HuH-7 (cell line): ENCODE measurements around the gene GLT8D1.

Source experiments
- DNase-seq: peaks from one replicate; pipeline ENCODE4 v3.0.0; 2011; ENCODE audit warnings: low spot score

Gene GLT8D1

DNA sequence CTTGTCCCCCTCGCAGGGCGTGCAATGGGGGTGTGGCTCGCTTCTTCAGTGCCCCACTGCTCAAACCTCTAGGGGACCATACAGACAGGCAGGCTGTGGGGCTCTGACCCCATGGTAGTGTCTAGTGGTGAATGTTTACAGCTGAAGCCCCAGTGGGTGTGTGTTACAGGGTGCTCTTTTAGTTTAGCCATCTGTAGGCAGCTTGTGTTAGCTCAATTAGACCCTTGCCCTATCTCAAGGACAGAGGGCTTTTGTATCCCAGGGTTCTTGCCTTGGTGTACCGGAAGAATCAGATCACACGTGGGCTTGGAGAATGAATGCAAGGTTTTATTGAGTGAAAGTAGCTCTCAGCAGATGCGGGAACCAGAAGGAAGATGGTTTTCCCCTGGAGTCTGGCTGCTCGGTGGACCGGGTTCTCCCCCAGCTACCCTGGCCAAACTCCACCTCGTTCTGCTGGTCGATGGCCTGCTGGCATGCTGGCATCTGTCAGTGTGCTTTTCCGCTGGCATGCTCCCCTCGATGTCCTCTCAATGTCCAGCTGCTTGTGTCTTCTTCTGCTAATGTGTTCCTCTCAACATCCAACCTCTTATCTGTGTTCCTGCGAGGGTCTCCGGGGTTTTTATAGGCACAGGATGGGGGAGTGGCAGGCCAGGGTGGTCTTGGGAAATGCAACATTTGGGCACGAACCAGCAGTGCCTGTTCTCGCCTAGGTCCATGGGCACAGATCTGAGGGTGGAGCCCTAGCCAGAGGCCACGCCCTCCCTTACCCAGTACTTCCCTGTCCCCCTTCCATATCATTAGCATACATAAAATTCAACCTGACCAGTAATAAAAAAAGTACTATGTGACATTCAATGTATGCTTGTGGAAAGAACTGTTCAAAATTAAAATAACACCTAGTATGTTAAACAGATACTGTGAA, 7.0 kb upstream of the GLT8D1 start:
- no peak for DNase-seq

DNA sequence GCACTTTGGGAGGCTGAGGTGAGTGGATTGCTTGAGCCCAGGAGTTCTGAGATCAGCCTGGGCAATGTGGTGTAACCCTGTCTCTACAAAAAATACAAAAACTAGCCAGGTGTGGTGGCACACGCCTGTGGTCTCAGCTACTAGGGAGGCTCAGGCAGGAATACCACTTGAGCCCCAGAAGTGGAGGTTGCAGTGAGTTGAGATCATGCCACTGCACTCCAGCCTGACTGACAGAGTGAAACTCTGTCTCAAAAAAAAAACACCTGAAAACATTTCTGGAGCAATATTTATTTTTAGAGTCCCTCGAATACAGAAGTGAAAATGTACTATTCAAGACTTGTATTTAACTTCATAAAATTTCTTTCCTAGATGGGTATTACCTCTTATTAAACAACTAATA, 4.9 kb upstream of the GLT8D1 start:
- no peak for DNase-seq

DNA sequence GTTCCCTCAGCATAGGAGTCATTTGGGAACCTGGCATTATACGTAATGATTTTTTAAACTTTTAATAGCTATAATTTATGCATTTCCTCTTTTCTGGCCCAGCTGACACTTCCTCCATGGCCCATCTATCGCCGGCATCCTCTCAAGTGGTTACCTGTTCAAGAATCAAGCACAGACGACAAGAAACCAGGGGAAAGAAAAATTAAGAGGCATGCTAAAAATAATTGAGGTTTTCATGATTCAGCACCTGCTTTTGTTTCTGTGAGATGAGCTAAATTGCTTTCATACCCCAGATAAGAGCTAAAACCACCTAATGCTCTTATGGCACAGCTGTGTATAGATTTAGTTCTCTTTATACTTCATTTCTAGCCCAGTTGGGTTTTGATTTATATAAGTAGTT, 2.0 kb upstream of the GLT8D1 start:
- no peak for DNase-seq

- DNase-seq: no peak
Measured at GRCh38 chr3:52705438-52705687, 228 bp downstream of the GLT8D1 start.

GRCh38 chr3:52704611-52705437, 767 bp downstream of the GLT8D1 start:
- peak; percentile 18 for DNase-seq

- no peak for DNase-seq
Measured at GRCh38 chr3:52703341-52703740, 2.2 kb downstream of the GLT8D1 start.

- no peak for DNase-seq
Measured at GRCh38 chr3:52697632-52697965, 8.0 kb downstream of the GLT8D1 start.

DNA sequence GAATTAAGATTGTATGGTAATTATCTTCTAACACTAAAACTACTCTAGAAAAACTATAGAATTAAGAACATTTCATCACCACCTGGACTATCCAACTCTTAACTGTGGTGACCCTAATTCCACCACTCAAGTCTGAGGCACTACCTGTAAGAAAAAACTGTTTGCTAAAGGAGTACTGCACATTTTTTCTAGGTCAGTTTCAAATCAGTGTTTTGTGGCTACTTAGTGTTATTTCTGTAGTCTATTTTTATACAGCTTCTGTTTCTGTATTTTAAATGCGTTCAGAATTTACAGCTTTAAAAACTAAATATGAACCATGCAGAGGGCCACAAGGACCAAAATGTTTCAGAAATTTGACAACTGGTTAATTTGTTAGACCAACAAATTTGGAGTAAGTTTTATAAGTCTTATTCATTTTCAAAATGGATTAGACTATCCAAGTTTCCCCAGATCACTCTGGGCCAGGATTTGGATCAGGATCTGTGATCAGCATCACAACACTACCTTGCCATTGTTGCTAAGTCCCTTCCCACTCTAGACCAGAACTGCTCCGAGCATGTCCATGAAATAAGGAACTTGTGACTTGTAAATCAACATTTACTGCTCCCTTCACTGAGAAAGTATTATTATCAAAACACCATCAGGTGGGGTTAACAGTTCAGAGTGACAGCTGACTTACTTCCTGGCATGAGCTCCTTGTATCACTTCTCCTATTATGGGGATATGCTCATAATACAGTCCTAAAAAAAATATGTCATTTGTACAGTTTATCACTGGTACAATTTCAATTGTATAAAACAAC, 8.6 kb downstream of the GLT8D1 start:
- no peak for DNase-seq

- DNase-seq: no peak
Measured at GRCh38 chr3:52695798-52696671, 9.6 kb downstream of the GLT8D1 start.

DNA sequence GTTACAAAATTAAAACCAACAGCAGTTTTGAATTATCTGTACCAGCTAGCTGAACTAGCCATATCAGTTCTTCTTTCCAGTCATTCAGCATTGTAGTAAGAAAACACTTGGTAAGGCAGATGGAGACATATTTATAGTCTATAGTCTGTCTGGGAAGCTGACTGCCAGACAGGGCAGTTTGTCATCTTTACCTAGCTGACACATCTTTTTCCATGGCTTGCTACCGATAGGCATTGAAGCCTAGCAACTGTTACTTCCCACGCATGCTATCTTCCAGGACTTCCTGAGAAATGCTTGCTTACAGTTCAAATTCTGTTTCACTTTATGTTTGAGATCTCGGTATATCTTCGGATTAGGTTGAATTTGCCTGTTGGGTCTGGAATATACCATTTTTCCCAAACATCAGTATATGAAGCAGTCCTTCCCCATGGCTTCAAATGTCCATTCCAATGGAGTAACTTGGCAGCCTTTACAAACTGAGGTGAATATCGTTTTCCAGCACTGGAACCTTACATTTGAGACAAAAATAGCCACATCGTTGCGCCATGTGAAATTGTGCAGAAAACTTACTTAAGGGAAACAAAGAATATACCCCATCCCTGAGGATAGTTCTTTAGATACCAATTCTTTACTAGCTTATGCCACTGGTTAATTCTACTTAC, 10.9 kb downstream of the GLT8D1 start:
- no peak for DNase-seq

GRCh38 chr3:52693071-52693470, 12.5 kb downstream of the GLT8D1 start:
- no peak for DNase-seq

DNA sequence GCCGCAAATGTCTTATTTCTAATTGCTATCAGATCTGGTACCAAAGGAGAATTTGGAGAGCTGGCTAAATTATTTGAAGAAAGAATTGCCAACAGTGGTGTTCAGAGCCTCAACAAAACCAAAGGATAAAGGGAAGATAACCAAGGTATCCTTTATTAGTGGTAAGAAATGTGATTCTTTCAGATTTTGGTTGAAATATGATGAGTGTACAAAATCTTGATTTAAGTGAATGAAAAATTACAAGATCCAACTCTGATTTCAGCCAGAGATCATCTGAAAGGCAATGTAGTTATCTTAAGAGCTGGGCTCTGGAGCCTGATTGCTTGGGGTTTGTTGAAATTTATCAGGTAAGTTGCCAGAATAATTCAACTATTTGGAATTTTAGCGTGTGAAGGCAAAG, 15.0 kb downstream of the GLT8D1 start:
- no peak for DNase-seq

GRCh38 chr3:52689151-52689550, 16.4 kb downstream of the GLT8D1 start:
- DNase-seq: no peak

- no peak for DNase-seq
Measured at GRCh38 chr3:52688266-52688665, 17.3 kb downstream of the GLT8D1 start.

- DNase-seq: peak; percentile 53
Measured at GRCh38 chr3:52685709-52686691, 19.6 kb downstream of the GLT8D1 start, which contains the start of the genes GNL3 and PBRM1. Gene GNL3, plus strand, starts transcription at chr3:52686032. Its CDS starts 61 bp downstream, at chr3:52686093. Gene PBRM1, minus strand, starts transcription at chr3:52685913.

GRCh38 chr3:52685285-52685708, 20.3 kb downstream of the GLT8D1 start:
- peak; percentile 45 for DNase-seq

GRCh38 chr3:52684184-52684583, 21.4 kb downstream of the GLT8D1 start:
- DNase-seq: no peak

- DNase-seq: no peak
Measured at GRCh38 chr3:52683611-52684010, 22.0 kb downstream of the GLT8D1 start.

- peak; percentile 30 for DNase-seq
Measured at GRCh38 chr3:52682016-52682415, 23.6 kb downstream of the GLT8D1 start.

- no peak for DNase-seq
Measured at GRCh38 chr3:52681596-52681995, 24.0 kb downstream of the GLT8D1 start.
